ENCODE results near the gene TMEM238.
A peak's percentile ranks its signal among the peaks of the same experiment; 100 is the strongest.
"Not testable (repeated sequence)": the region's sequence is repeated elsewhere in the genome, so short reads cannot be mapped to it uniquely, and the experiment has no call there.

TMEM238 gene

DNA sequence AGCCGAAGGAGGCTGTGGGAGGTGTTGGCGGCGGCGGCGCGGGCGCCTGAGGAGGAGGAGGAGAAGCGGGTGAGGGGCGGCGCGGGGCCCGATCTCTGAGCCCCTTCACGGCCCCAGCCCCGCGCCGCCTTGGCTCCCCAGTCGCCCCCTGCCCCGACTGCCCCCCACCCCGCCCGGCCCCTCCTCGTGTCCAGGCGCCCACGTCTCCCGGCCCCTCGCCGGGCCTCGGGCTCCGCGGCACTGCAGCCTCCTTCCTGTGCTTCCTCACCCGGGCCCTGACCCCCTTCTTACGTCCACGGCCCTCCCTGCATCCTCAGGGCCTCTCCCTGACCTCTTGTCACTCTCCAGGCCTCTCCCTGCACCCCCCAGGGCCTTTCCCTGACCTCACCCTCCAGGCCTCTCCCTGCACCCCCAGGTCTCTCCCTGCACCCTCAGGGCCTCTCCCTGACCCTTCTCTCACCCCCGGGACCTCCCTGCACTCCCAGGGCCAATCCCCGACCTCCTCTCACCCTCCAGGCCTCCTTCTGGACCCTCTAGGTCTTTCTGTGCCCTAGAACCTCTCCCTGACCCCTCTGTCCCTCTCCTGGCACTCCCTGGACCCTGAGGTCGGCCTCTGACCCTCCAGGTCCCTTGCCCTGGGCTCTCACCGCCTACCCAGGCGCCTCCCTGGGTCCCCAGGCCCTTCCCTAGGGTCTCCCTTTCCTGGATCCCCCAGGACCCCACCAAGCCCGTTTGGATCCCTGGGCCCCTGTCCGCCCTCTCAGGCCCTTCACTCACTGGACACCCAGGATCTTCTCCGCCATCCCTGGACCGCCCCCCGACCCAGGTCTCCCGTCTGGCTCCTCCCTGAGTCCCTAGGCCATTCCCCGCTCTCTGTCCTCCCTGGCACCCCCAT, 44.0 kb downstream of the TMEM238 start:
- no peak for DNase-seq (ENCODE audit: low read depth)

- peak; percentile 100 for DNase-seq (ENCODE audit: low read depth)
These were observed 44.8 kb downstream of the TMEM238 start, which contains the start of gene KMT5C for GRCh38 chr19:55339105-55339888. Gene KMT5C (plus strand): TSS chr19:55339876. CDS start chr19:55341937, 2,061 bp downstream.

DNA sequence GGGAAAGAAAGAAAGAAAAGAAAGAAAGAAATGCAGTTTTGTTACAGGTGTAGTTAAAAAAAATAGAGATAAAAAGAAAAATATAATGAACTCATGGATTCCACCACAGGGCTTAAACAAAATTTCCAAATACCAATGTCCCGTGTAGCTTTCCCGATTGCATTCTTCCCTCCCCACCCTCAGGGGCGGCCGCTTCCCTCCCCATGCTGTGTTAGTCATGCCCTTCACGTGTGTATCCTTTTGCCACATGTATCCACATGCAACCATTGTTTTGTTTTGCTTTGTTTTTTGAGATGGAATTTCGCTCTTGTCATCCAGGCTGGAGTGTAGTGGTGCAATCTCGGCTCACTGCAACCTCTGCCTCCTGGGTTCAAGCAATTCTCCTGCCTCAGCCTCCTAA, 48.0 kb downstream of the TMEM238 start:
- DNase-seq (ENCODE audit: low read depth): no peak

GRCh38 chr19:55333870-55334269, 50.2 kb downstream of the TMEM238 start:
- DNase-seq (ENCODE audit: low read depth): no peak

DNA sequence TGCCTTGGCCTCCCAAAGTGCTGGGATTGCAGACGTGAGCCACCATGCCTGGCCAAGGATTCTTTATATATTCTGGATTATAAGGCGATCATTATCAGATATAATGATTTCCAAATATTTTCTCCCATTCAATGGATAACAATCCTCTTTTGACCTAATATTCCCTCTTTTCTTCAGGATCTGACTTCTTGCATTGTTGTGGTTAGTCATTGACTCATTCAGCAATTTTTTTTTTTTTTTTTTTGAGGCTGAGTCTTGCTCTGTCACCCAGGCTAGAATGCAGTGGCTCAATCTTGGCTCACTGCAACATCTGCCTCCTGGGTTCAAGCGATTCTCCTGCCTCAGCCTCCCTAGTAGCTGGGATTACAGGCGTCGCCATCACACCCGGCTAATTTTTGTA, 54.3 kb downstream of the TMEM238 start:
- not testable (repeated sequence) for DNase-seq (ENCODE audit: low read depth)
